HG02938 (cell line): ENCODE data around the gene RAD51B.

Experiments
- ATAC-seq: cut with Tn5 transposase; IDR thresholded peaks from one replicate; pipeline ENCODE4 v1.9.1; 2021; ENCODE audit warnings: mild to moderate bottlenecking, moderate library complexity; ENCODE audit not compliant: unreplicated experiment

RAD51B gene

DNA sequence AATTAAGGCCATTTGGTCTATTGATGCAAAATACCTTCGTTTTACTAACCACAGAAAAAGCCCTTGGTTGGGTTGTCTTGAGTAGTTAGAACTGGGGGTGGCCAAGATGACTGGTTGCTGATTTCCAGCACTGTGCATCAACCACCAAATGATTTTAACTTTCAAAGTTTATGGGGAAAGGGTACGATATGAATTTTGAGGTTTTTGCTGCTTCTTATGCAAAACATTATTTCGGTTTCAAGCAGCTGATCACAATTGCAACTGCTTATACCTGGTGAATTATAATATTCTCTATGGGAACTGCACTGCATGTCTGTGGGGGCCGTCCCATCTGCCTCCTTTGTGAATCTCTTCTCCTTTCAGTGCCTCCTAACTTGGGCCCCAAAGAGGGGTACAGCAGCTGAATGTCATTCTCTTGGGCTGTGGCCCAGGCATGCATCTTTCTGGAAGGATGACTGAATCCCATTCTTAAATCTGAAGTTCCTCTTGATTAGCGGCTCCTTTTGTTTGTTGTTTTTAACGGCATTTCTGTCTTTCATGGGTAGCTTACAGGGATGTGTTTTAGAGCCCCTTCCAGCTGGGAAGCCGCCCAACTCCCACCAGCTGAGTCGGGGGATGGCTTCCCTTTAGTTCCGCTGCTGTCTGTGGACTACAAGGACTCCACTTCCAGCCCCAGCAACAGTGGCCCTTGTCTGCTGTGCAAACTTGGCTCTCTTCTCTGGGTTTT is 493.5 kb downstream of the RAD51B start:
- ATAC-seq, result peak; percentile 91

- no peak for ATAC-seq
Measured at GRCh38 chr14:68314642-68315041, 495.1 kb downstream of the RAD51B start.

GRCh38 chr14:68315081-68315480 is 495.5 kb downstream of the RAD51B start:
- no peak for ATAC-seq

DNA sequence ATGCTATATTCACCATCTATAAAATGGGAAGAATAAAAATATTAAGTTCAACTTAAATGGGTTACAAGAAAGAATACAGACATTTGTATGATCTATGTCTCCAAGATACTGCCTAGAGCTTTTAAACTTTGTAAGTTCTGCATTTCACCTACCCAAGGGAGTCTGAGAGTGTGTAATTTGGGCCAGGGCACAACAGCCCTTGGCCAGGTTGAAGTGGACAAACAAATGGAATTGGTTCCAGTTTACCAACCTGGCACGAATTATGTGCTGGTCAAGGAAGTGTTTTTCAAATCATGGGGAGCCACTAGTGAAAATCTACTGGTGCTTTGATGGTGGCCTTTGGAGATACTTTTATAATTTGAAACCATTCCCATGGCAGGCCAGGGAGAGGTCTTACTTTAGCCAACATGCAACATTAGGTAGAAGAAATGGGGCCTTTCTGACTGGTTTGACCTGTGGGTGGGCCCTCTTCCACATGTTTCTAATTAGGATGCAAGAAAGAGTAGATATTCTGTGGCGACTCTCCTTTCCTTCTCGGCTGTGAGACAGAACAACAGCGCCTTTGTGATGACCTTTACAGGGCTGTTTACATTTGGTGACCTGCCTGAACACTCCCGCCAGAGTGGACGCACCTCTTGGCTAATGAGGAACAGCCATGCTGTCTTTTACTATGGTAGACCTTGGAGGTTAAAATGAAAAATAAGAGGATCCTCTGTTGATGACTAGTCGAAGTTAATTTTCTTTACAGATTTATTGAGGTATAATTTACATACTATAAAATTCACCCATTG is 496.7 kb downstream of the RAD51B start:
- ATAC-seq, result no peak

- ATAC-seq, result no peak
Measured at GRCh38 chr14:68317239-68317638, 497.7 kb downstream of the RAD51B start.

DNA sequence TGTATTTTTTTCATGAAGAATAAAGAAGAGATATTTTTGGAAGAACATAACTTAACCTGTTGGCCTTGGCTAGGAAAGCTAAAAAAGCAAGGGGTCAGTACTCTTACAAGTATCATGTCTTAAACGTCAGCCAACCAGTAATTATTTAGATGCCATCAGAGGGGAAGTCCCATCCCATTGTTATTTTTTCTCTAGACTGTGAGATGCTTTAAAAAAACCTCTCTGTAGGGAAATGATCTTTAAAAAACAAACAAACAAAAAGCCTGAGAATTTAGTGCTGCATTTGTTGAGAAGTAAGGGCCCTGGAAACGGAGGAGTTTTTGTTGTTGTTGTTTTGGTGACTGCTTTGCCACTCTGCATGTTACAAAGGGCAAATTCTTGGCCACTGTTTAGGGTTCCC is 499.2 kb downstream of the RAD51B start:
- ATAC-seq, result no peak

- no peak for ATAC-seq
Measured at GRCh38 chr14:68320495-68320894, 500.9 kb downstream of the RAD51B start.

DNA sequence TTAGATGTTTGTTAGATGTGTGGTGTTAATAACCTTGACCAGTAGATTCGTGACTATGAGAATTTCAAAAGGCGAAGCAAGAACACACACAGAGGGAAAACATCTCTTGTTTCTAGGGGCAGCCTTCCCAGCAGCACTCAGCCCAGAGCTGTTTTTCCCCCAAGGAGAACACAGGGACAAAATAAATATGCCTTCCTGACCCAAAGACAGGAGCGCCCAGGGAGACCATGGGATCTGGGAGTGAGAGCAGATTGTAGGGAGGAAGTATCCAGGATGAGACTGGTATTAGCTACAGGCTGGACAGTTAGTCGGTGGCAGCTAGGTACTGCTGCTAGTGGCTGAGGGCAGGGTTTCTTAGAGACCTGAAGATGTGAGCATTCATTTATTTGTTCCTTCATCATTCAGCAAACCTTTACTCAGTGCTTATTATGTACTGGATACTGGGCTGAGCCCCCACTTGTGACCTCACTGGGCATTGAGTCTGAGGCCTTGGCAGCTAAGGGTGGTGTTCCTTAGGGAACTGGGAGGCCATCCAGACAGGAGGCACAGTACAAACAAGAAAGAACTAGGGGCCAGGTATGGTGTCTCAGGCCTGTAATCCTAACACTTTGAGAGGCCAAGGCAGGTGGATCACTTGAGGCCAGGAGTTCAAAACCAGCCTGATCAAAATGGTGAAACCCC is 503.5 kb downstream of the RAD51B start:
- no peak for ATAC-seq

DNA sequence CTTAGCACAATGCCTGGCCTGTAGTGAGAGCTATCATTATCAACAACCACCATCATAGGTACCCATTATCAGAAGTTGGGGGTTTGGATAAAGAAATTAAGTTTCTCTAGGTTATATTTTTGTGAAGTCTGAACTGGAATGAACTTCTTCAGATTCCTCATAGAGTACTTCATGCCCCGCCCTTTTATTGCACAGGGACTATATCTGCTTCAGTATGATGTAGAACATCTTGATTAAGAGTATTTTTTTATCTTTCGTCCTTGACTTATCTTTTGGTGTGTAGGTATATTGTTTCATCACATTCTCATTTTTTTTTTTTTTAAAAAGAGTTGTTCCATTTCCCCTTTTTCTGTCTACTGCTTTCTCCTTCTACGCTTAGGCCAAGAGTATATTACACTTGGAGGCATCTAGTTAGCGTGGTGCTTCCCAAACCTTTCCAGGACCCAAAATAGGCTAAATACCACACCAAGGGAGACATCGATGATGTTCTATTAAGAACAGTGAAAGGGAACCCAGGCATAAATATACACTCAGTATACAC is 505.8 kb downstream of the RAD51B start:
- ATAC-seq, result no peak

GRCh38 chr14:68327231-68327630 is 507.7 kb downstream of the RAD51B start:
- ATAC-seq, result no peak

GRCh38 chr14:68328509-68328908 is 508.9 kb downstream of the RAD51B start:
- ATAC-seq, result peak; percentile 74

- ATAC-seq, result no peak
Measured at GRCh38 chr14:68331426-68331825, 511.8 kb downstream of the RAD51B start.

DNA sequence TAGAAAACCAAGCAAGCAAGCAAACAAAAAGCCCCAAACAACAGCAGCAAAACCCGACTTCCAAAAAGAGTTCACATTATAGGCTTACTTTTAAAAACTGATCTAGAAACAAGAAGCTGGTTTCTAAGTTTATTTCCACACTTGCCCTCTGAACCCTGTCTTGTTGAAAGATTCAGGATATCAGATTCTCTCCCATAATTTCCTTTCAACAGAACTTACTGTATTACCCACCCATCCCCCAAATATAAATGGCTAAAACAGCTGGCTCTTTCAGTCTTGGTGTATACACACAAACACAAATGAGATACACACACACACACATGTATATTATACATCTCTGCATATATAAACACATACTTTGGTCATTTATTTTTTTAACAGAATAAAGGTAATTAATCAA is 512.4 kb downstream of the RAD51B start:
- ATAC-seq, result no peak

GRCh38 chr14:68333262-68333661 is 513.7 kb downstream of the RAD51B start:
- peak; percentile 47 for ATAC-seq

GRCh38 chr14:68335312-68335711 is 515.7 kb downstream of the RAD51B start:
- ATAC-seq, result no peak

GRCh38 chr14:68336165-68336564 is 516.6 kb downstream of the RAD51B start:
- ATAC-seq, result no peak

GRCh38 chr14:68337279-68337678 is 517.7 kb downstream of the RAD51B start:
- ATAC-seq, result no peak

GRCh38 chr14:68340262-68340661 is 520.7 kb downstream of the RAD51B start:
- no peak for ATAC-seq

- no peak for ATAC-seq
Measured at GRCh38 chr14:68341411-68342212, 522.0 kb downstream of the RAD51B start.

- ATAC-seq, result no peak
Measured at GRCh38 chr14:68342216-68342763, 522.7 kb downstream of the RAD51B start.
